Ovary (tissue), 10 donors: ENCODE measurements around the gene ZNF593. TPM values are rescaled to one million over a fixed set of nuclear protein-coding genes. Genes with fewer than 3 reads are reported as not detected.

Source experiments
- DNase-seq, 5 donors: peaks; one replicate each; pipeline ENCODE4 v3.0.0-alpha.2; 2019 to 2020
- H3K27ac ChIP-seq, 2 donors: fragments of 200-600 bp; one replicate each; pipeline versions ENCODE4 v1.5.1 to v1.8.0; 2019 to 2022
- H3K27me3 ChIP-seq: fragments of 200-600 bp; one replicate; pipeline ENCODE4 v1.8.0; 2022
- H3K36me3 ChIP-seq: fragments of 200-600 bp; sonication (generic); one replicate; pipeline ENCODE4 v1.5.1; 2019
- H3K4me1 ChIP-seq: one replicate; pipeline ENCODE4 v1.8.1; 2013; ENCODE audit warnings: mild to moderate bottlenecking, moderate library complexity; ENCODE audit not compliant: insufficient read depth
- H3K4me3 ChIP-seq: fragments of 200-600 bp; sonication (generic); one replicate; pipeline ENCODE4 v1.5.1; 2017
- H3K9me3 ChIP-seq, 2 donors: fragments of 200-600 bp in 1 of 2; sonication (generic) in 1 of 2; one replicate each; pipeline versions ENCODE4 v1.5.1 to v1.8.1; 2013 to 2019; ENCODE audit warnings: mild to moderate bottlenecking in 1 of 2, moderate library complexity in 1 of 2
- CTCF ChIP-seq, 3 donors: fragments of 450-650 bp in 2 of 3; fragments of 200-600 bp in 1 of 3; IDR thresholded peaks; one replicate each; pipeline versions ENCODE4 v1.5.1 to v1.8.0; 2016 to 2022; ENCODE audit warnings: antibody characterized with exemption in 3 of 3, mild to moderate bottlenecking in 1 of 3
- EP300 ChIP-seq: sonication (generic); formaldehyde crosslinking; IDR thresholded peaks from one replicate; pipeline ENCODE4 v1.6.1; 2017; ENCODE audit warnings: antibody characterized with exemption
- POLR2A ChIP-seq: fragments of 450-650 bp; IDR thresholded peaks from one replicate; pipeline ENCODE4 v1.6.1; 2017; ENCODE audit warnings: antibody characterized with exemption, mild to moderate bottlenecking, moderate library complexity
- WGBS, 3 donors: extraction: QIAGEN DNeasy Blood & Tissue Kit in 1 of 3; methylation state at CpG; one replicate each; pipeline versions ENCODE4 v1.1.5 to v1.1.7; 2013 to 2017; 5-methylcytosine and 5-hydroxymethylcytosine counted together
- intact Hi-C, 4 donors: fragments of 100-400 bp; cut with DNase I; formaldehyde crosslinking; loops; one replicate each; pipeline versions ENCODE4 v1.11.0 to v1.15.1; 2022 to 2023
- long read RNA-seq, 3 donors: library from polyadenylated mRNA in 2 of 3; unstranded in 2 of 3; transcript quantifications; one replicate each; pipeline ENCODE4 v2.0.0 and lab custom pipeline, GENCODE V29; 2021 to 2026
- polyA plus RNA-seq, 2 donors: library from polyadenylated mRNA; stranded (reverse); fragments of 200-250 nt in 1 of 2; fragments of 350-450 nt in 1 of 2; fragmentation: Illumina TruSeq in 1 of 2; extraction: RNeasy Lipid Tissue Mini Kit (QIAGEN cat#74804) in 1 of 2; gene quantifications; one replicate each; pipeline ENCODE4 v1.2.3, GENCODE V29; 2013 to 2014
- total RNA-seq, 7 donors: library from RNA; depleted of rRNA in 2 of 7; stranded (reverse); fragments of >200 nt in 2 of 7; fragmentation: NEBNext Ultra II Directional in 3 of 7; extraction: Animal tissue kit (Norgen Biotek cat#: 25700) in 3 of 7; gene quantifications; one replicate each; pipeline versions ENCODE4 v1.1.0 to v1.2.4, GENCODE V29; 2016 to 2023
- donor health status: DM: no; HTN: no; CAD: no; lungs with moderate emphysema.
- donor health status: DM: no; HTN: no; CAD: no.
- donor health status: Bipolar disorder and iron deficiency.
- donor health status: DM: yes; HTN: yes; CAD: no.
- donor health status: DM: no; HTN: no; CAD: no.
- donor health status: DM: yes; HTN: yes; CAD: no.

The ZNF593 gene
- 10 to 100 TPM; 17.8 to 62.5 (median 40.1) TPM for total RNA-seq
- polyA plus RNA-seq = 10 to 100 TPM in 1 of 2 donors, 1 to 10 TPM in 1; 1.8 to 36.5 TPM
- long read RNA-seq, donor 1, transcript ZNF593-202 (3 exons, 675 nt) = major isoform, 8 of 12 reads
- long read RNA-seq, donor 1, partial matches to known transcripts = 1 of 12 reads
- long read RNA-seq, donor 1, other reads (novel, unspliced or antisense) = 3 of 12 reads
- long read RNA-seq, donor 2, transcript ZNF593-202 (3 exons, 675 nt) = major isoform, 23 of 23 reads
- long read RNA-seq, donor 2, partial matches to known transcripts = 0 of 23 reads
- long read RNA-seq, donor 2, other reads (novel, unspliced or antisense) = 0 of 23 reads
- long read RNA-seq, donor 3, transcript ZNF593-202 (3 exons, 675 nt) = major isoform, 20 of 21 reads
- long read RNA-seq, donor 3, partial matches to known transcripts = 0 of 21 reads
- long read RNA-seq, donor 3, other reads (novel, unspliced or antisense) = 1 of 21 reads

- DNase-seq = peak; percentile 93 to 96 (median 95)
- no peaks in the 10 kb centered on the region for H3K27me3 ChIP-seq
- no peaks in the 10 kb centered on the region for H3K36me3 ChIP-seq
- WGBS, 3 donors = 1 to 2% (median 1%) methylated on average over 62 to 76 of the region's 76 CpGs
- H3K27ac ChIP-seq = peak within 1 kb of the TSS; percentile 43 to 76
- no peaks in the 10 kb centered on the region for H3K9me3 ChIP-seq
- peak within 1 kb of the TSS; percentile 91 for H3K4me3 ChIP-seq
- TF ChIP-seq POLR2A = peak; percentile 78
- peak; percentile 88 to 99 (median 98) for TF ChIP-seq CTCF (IDR thresholded peaks at IDR 0.05)
- TF ChIP-seq EP300 = peak; percentile 57
- peaks cover 6% of the 10 kb centered on the region for H3K4me1 ChIP-seq
- intact Hi-C loops = loop anchor here in 1 of 4 donors (5.0 kb wide), 1 partner anchor 62 kb away; the partner anchor contains the start of gene CEP85
Measured at GRCh38 chr1:26169669-26170471, at the start of gene ZNF593. TSS of gene ZNF593 (plus strand) at chr1:26169908. CDS start at chr1:26169984, 76 bp downstream.

- Histone ChIP-seq H3K27me3 (no peaks in the 10 kb centered on the region), H3K4me1 (no peaks in the 10 kb centered on the region), H3K9me3 (no peaks in the 10 kb centered on the region), H3K4me3 (no peak overlapping the region), H3K27ac (no peak overlapping the region), H3K36me3 (no peaks in the 10 kb centered on the region)
- intact Hi-C loops = no loop called here
- no peak for DNase-seq
- TF ChIP-seq CTCF (IDR thresholded peaks at IDR 0.05) (no peak), POLR2A (no peak), EP300 (no peak)
- WGBS, 3 donors = 66 to 68% (median 66%) methylated on average over 8 of the region's 8 CpGs
Measured at GRCh38 chr1:26121854-26122773, 47.6 kb upstream of the ZNF593 start.

- H3K36me3 ChIP-seq = no peaks in the 10 kb centered on the region
- no peaks in the 10 kb centered on the region for H3K9me3 ChIP-seq
- 86 to 90% (median 90%) methylated on average over 7 of the region's 7 CpGs for WGBS, 3 donors
- intact Hi-C loops = no loop called here
- H3K27me3 ChIP-seq = no peaks in the 10 kb centered on the region
- H3K27ac ChIP-seq = no peak overlapping the region
- DNase-seq = no peak
- no peak overlapping the region for H3K4me3 ChIP-seq
- no peaks in the 10 kb centered on the region for H3K4me1 ChIP-seq
- TF ChIP-seq POLR2A (no peak), EP300 (no peak), CTCF (IDR thresholded peaks at IDR 0.05) (no peak)
Measured at GRCh38 chr1:26122988-26123973, 46.4 kb upstream of the ZNF593 start.
